Activated CD4-positive, alpha-beta T cell treated with anti-CD3 and anti-CD28 coated beads, Interleukin-2, Interleukin-4, amounts not matched to agents 100 ng/mL and 50 ng/mL, durations not matched to agents 16 hours and 8 hours (primary cell): ENCODE results near the gene TNP1.

Experiments used
- DNase-seq: peaks from one replicate; pipeline ENCODE4 v3.0.0-alpha.2; 2020; ENCODE audit warnings: low spot score

The TNP1 gene

DNA sequence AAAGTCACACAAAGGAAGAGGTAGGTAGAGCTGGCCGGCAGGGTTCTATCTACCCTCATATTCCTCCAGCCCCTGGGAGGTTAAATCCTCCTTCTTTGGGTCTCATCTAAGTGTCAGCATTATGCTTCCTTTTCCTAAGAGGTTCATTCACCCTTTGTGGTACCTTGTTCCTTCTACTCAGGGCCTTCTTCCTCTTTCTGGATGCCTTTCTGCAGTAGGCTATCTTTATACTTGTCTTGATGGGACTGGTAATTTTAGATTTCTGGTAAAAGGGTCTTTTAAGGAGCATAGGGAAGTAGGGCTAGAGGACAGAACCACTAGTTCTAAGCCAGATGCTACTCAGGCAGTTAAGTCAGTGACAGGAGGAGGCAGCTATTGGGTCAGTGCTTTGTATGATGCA lies 13.7 kb upstream of the TNP1 start:
- no peak for DNase-seq

DNA sequence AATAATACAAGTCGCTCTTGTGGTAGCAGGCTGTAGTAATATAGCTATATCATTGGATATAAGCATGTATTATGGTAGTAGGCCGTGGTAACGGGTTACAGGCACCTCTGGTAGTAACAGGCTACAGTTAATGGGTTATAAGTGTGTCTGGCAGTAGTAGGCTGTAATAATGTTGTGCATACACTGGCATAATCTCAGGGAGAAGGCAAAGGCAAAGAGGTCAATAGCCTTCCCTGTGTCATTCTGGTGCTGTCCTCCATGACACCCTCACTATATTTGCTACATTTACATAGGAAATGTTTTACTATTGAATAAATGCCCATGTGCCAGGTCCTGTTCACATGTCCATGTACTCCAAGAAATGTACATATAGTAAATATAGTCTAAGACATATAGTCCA lies 12.8 kb upstream of the TNP1 start:
- no peak for DNase-seq

DNA sequence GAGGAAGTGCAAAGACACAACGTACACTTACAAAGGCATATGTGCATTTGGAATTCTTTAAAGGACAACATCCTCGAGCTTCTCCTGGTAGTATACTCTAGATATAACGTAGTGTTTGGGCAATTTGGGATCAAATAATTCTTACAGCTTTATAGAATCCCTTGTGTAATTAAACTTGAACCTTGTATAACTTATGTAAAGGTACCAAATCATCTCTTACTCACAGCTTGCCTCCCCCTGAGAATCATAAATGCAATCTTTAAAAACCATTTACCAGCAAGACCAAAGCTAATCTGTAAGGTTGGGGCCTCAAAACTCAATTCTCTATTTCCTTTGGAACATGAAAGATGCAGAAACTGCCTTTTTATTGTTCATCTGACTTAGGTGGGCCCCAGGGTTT lies 12.2 kb upstream of the TNP1 start:
- no peak for DNase-seq

DNA sequence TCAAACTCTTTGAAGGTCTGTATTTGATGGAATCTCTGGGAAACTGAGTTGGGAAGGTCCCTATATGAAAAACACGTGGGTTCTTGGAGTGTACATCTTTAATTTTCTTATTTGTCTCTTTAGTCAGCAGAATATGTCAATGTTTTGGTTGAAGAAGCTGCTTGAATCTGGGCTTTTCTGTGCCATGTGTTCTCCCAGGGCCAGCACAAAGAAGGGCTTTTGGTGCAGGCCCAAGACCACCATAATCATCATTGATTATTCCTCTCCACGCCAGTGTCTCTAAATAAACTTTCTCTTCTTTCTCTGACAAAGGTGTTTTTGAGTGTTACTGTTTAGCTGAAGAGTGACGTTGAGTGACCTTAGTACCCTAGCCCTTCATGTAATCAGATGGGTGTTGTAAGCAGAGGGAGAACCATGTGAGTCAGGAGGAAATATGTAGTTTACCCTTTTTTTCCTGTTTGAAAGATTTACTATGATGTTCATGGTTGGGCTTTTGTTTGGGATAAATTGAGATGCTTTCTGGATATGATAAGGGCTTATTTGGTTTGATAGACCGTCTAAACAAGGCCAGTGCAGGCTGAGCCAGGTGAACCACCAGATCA lies 11.6 kb upstream of the TNP1 start:
- no peak for DNase-seq

DNA sequence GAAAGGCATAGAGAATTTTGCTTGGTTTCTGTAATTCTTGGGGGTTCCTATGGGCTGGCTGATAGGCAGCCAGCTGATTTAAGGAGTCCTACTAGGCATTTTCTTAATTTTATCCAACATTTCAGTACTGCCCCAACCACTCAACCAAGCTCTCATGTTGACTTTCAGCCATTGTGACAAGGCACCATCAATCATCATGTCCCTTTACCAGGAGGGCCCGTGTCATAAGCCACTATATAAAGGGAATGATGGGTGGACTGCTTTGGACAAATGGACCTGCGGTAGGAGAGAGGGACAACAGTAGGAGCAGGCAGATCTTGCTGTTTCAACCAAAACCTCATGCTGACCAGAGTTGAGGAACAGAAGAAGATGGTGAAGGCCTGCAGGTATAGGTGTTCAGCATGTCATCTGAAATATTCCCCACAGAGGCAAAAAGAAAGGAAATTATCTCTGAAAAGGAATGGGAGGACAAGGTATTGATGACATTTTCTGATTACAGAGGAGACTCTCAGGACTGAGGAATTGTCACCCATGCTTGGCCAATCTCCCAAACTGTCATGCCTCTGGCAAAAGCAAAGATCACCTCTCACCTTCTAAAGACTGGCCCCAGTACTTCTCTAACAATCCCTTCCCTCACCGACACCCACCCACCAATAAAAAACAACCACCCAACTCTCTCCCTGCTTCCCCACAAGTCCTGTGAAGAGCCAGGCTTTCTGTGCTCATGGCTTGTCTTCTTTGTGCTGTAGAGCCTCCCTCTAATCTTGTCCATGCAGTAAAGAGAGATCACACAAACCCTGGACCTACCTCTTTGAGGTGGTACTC lies 10.9 kb upstream of the TNP1 start:
- DNase-seq: no peak

DNA sequence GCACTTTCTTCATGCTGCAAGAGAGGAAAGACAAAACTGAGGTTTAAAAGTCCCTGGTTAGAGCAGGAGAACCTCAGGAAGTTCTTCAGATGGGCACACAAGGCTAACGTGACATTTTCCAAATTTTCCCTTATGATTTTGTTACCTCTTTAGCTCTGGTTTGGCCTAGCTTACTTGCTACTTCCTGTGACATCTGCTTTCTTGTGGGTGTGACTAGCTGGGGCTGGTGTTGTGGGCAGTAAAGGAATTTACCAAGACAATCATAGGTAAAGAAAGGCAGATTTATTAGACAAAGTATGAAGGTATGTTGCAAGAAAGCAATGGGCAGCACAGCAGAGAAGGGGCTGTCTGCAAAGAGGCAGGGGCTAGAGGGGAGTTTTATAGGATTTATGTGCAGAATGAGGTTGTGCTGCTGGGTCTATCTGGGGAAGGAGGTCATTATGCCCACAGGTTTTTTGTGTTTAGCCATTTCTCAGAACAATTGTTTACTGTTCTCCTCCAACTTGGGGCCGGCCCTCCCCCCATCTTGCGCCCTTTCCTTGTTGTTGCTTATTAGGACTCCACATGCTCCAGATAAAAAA lies 6.7 kb upstream of the TNP1 start:
- no peak for DNase-seq

DNA sequence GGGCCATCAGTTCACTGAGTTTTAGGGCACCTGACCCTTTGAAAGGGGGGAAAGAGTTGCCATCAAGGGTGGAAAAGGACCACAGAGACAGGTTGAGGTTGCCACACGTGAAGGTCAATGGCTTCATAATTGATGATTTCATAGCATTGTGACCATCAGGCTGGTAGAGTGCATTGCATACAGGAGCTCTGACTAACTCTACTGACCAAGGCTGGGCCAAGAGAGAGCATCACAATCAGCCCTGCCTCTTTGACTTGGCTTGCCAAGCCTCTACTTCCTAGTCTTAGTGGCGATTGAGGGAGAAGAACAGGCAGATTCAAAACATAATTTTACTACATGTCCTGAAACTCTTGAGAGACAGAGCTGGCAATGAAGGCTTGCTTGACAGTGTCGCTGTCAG lies 5.8 kb upstream of the TNP1 start:
- no peak for DNase-seq

DNA sequence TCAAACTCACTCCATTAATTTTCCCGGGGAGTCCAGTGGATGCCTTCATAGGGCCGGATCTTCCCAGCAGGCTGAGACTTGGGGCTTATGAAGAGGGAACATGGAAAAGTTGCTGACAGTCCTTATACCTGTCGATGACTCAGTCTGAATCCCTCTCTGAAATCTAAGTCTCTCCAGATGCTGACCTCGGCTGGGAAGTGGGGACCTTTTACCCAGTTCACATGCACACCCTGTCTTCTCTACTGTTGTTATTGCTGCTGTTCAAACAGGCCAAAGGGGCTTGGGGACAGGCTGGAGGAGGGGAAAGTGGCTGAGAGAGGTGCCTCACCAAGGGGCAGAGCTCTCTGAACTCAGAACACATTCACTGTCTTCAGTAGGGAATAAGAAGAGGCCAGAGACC lies 4.1 kb upstream of the TNP1 start:
- DNase-seq: no peak

DNA sequence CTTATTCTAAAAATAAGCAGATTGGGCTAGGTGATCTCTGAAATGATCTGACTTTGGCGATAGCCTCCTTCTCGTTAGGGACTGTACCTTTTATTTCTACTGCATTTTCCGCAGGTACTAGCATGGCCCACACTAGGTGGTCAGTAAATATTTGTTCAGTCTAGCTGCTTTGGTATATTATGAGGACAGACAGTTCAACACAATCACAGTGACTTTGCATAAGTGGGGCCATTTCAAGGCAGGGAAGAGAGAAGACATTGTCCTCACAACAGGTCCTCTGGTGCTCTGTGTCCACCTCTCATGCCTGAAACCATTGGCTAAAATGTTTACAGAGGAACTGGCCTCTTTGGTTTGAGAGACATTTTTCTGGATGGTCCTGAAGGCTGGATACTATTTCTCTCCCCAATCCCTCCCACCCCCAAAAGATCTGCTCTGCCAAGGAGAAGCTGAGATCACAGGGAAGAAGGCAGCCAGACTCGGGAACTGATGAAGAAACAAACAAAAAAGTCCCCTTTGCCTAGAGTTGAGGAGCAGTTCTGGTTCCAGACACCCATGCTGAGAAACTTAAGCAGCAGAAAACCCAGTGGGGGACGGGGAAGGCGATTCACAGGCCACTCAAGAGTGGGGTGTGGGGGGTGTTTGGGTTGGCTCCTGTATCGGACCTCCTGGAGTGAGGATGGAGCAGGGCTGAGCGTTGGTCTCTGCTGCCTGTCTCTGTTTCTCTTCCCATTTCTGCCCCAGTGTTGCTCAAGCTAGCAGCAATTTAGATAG lies 2.9 kb upstream of the TNP1 start:
- DNase-seq: no peak

DNA sequence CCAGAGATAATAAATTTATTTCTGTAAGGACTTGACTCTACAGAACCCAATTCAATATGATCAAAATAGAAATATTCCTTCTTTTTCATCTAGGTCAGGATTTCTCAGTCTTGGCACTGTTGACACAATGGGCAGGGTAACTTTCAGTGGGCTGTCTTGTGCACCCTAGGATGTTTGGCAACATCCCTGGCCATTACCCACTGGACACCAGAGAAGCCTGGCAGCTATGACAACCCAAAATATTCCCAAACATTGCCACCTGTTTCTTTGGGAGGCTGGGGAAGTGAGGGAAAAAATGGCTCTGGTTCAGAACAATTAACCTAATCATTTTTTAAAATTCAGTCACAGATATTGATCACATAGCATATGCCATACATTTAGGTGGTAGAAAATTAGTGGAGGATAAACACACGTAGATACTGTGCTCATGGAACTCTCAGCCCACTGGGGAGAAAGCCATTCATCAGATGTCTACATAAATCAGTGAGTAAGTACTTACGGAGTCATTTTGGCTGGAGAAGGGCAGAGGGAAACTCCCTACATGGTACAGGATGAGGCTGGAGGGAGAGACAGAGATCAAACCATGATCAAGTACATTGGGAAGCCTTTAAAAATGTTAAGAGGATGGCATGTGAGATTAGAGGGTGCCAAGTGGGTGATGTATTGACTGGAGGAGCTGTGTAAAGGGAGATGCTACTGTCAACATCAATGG lies 718 bp upstream of the TNP1 start:
- no peak for DNase-seq

DNA sequence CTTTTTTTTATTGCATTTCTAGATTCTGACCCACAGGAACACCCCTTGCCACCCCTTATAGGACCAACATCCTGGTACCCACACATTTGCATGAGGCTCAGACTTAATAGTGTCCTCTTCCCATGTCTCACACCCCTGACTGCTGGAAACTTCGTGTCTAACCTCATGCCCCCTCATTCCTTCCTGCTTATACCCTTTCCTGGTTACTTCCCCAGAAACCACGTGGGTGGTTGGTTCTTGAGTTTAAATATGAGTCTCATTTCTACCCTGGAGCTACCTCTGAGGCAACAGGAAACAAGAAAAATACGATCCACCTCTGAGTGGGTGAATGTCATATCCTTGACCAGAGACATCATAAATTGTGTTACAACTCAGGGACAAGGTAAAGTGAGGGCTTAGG lies 1.6 kb downstream of the TNP1 start:
- DNase-seq: peak; percentile 35

DNA sequence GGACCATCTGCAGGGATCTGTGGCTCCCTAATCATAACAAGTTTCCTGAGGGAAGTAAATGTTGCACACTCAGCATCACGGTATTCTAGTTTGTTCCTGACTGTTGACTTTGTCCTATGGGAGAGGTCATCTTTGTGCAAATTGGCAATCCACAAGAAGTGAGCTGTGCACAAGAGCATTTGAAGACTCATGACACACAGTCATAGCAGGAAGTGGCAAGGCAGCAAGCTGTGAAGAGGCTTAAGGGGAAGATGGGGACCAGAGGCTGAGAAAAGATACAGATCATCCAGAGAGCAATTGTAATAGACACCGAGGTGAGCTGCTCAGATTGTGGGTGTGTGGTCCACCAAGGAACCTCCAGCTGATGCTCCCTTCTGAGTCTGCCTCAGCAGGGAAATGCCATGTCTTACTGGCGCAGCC lies 2.7 kb downstream of the TNP1 start:
- peak; percentile 28 for DNase-seq

DNA sequence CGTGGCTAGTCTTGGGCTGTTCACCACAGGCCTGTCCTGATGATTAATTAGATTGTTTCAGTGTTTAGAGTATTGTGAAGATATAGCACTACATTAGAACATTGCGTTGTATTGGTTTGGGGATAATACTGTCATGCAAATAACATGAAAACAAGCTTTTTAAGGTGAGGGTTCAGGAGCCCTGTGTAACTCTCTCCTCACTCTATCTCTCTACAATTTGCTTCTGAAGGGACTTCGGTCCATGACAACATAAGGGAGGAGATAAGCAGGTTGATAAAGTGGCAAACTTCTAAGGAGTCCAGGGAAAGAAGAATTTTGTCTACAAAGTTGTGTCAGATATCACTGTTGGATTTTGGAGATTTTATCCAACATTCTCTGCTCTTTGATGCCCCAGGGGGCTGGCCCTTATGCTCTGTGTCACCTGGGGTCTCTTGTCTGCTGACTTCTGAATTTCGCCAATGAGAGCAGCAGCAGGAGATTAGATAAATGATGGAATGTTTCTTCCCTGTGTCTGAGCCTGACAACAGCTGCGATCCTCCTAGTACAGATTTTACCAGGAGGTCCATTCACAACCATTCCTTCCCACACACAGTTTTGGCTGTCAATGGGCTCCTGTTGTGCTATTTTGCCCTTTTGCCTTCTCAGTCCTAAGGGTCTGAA lies 3.3 kb downstream of the TNP1 start:
- no peak for DNase-seq

DNA sequence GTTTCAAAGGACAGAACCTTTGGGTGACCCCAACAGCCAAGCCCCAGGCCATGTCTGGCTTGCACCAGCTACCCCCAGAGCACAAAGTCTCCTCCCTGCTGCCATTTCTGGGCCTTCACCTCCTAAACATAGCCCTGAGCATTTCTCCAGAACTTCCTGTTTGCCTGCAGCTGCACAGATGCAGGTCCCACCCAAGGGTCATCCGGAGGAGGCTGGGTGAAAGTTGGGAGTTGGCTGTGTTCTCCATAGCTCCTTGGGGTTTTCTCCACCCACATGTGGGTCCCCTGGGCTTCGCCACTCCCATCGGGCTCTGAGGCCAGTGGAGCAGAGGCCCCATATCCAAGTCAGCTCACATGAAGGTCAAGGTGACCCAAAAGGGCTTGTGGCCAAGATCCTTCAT lies 4.3 kb downstream of the TNP1 start:
- DNase-seq: no peak

DNA sequence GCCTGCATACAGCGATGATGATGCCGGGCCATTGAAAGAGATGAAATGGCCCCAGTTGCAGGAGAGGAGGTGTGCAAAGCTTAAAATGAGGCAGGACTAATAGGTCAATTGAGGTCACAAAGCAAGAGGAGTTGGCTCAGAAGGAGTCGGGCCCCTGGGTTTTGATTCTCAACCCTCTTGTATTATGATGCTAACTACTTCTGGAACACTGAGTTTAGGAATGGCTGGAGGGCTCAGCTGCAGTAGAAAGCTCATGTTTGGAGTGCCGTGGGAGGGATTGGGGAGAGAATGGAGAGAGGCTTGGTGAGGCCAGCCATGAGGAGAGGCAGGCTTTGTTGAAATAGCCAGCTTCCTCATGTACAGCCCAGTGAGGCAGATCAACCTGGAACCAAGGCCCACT lies 4.8 kb downstream of the TNP1 start:
- DNase-seq: no peak

DNA sequence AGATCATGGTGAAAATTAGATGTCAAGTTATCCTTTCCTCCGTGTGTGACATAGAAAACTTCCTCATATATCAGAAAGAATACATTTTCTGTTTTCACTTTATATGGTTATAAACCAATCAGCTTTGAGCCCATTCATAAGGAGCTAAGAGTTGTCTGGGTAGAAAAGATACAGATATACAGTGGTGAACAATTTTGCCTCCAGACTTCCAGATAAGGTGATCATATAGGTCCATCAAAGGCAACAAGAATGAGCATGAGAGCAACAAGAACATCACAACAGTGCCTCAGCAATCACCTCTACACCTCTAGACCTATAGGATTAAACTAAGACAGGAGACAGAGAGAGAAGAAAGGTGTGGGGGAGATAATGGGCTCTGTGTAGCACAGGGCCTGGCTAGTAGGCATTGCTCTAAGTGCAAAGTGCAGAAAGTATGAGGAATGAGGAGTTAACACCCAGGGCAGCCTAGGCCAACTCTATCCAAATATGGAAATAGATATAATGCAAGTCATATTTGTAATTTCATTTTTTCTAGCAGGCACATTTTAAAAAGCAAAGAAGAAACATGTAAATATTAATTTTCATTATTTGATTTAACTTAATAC lies 8.3 kb downstream of the TNP1 start:
- DNase-seq: no peak

DNA sequence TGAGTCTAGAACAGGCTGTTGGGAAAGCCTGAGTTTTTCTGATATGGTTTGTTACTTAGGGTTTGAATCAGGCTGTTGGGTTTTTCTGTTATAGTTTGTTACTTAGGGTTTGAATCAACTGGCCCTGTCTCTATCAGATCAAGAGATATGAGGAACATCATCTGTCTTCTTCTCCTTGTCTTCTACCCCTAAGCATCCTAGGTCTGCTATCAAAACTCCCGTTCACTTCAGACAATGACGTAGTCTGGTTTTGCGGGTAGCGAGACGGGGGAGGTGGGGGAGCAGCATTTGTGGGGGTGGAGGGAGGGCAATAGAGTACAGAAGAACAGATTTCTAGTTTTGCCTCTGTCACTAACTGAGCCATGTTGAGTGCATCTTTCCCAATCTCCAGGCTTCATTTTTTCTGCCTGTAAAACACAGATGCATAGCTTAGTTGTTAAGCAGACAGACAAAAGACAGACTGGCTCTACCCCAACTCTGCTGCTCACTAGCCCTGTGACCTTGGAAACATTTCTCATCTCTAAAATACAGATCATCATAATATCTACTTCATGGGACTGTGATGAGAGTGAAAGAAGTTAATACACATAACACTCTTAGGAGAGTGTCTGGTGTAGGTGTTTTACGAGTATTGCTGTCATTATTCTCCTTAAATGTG lies 9.1 kb downstream of the TNP1 start:
- no peak for DNase-seq

DNA sequence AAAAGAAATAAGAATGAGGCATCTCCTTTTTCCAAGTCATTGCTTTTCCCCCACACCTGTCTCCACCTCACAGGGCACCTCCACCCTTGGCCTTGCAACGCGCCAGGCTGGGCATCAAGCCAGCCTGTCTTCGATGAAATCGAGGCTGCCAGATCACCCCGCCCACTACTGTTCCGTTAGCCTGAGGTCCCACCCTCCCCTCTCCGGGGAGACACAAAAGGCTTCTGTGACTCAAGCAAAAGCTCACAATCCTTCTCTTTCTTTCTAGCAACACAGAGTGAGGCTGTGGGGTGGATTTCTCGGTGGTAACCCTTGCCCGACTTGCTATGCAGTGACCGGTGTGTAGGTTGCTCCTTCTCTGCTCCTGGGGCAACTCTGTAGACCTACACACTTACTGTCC lies 9.9 kb downstream of the TNP1 start:
- DNase-seq: no peak

DNA sequence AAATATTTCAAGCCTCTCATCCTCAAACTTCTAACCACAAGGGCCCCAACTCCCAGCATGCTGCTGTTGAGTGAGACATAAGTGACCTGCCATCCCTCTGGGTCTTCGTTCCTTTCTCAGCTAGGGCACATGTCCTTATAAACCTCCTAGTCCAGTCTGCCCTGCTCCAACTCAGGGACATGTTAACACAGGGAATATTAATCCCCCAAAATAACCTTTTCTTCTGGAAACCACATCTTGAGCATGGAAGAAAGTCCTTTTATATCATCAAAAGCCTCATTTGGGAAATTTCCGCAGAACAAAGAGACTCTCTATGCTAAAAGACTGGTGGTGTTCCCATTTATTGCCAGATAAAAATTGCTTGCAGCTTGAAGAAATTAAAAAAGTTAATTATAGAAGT lies 14.4 kb downstream of the TNP1 start:
- no peak for DNase-seq

DNA sequence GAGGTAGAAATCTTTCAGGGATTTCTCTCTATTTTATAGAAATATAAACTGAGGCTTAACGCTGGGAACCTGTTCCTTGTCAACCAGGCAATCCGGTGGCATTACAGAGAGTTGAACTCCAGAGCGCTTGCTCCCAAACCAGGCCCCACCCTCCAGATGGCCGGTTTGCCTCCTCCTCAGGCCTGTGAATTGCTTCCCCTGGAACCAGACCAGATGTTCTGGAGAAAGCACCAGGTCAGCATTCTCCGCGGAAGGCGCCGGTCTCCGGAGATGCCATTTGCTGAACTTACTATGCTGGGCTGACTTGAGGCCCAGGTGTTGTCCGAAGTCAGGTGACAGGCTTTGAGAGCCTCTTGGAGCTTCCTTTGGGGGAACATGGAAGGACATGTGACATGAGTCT lies 17.2 kb downstream of the TNP1 start:
- DNase-seq: no peak

DNA sequence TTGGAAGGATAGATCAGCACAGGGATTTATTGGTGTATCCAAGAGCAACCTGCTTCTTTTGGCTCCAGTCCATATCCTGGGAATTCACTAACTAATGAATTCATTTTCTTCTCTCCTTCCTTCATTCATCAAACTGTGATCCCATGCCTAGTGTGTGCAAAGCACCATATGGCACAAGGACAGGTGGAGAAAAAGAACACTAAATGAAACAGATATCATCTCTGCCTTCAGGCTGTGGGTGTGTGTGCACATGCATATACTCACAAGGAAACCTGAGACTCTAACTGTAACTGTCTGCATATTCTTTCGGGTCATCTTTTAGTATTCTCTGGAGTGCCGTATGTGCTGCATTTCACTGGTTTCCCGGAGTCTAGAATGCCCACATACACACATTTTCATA lies 20.2 kb downstream of the TNP1 start:
- DNase-seq: no peak
